Muscle of arm (tissue), 12 donors: Measurements from ENCODE around the gene SMYD2. TPM values are rescaled to one million over a fixed set of nuclear protein-coding genes. Genes with fewer than 3 reads are reported as not detected.
"Not testable (repeated sequence)": the region's sequence is repeated elsewhere in the genome, so short reads cannot be mapped to it uniquely, and the experiment has no call there.

Experiments used
- DNase-seq: peaks from one replicate; pipeline ENCODE4 v3.0.0-alpha.2; 2013
- polyA plus RNA-seq, 12 donors: library from polyadenylated mRNA; unstranded; fragments of 120-200 nt; gene quantifications; one replicate each; pipeline ENCODE4 v1.2.1, GENCODE V29; 2013; ENCODE audit not compliant: insufficient read length in 12 of 12

The SMYD2 gene
- polyA plus RNA-seq, 12 donors, result 64.3 to 124 (median 84.2) TPM; not detected in 1

DNA sequence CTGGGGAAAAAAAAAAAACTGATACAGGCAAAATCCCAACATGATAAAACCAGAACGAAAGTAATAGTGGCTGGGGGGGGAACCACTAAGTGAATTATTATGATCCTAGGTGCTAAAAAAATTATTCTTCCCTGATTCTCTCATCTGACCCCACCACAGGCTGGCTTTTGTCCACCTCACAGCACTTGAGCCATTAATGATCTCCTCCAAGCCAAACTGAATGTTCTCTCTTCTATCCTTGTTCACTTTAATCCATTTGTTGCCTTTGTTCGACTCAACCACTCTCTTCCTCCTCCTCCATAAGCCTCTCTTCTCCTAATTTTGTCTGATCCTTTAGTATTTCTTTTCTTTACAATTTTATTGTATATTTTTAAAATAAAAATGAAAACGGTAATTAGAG is 16.0 kb upstream of the SMYD2 start:
- no peak for DNase-seq

DNA sequence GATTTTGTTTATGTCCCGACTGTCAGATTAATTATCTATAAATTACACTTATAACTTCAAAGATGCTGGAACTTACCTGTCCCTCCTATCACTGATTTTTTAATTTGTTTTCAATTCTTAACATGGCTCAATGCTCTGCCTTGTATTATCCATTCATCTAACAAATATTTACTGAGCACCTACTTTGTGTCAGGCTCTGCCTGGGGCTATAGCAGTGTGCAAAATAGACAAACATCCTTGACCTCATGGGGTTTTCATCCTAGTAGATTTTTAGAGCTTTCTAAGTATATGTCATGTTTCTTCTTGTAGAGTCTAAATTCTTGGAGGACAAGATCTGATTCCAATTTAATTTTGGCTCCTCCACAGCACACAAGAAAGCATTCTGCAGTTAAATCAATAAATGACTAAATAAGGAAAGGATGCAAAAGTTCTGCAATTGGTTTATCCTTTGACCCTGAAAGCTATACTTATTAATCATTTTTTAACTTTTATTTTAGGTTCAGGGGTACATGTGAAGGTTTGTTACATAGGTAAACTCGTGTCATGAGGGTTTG is 10.8 kb upstream of the SMYD2 start:
- peak; percentile 25 for DNase-seq

DNA sequence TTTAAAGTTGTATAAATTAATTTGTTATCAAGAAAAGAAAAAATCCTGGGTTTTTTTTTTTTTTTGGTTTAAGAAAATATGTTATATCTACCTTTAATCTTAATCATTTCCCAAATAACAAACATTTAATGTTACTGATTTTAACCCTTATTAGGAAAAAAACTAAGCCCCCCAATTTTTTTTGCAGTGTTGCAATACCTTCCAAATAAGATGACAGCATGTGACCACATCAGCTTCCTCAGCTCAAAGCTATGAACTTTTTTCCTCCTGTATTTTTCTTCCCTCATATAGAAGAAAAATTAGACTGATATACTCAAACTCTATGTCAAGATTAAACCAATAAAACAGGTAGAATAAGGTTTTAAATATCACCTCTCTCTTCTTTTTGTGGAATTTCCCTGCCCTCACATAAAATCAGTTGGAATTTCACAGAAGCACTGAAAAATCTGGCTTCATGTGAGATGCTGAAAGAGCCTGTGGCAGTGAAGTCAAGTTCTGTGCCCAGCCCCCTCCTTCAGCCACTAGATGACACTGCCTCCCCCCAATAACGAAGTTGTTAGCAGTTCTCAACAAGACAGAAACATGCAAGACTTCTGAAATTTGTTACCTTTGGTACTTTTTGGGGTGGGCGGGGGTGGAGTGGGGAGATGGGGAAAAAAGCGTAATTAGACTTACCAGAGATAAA is 9.6 kb upstream of the SMYD2 start:
- DNase-seq, result no peak

DNA sequence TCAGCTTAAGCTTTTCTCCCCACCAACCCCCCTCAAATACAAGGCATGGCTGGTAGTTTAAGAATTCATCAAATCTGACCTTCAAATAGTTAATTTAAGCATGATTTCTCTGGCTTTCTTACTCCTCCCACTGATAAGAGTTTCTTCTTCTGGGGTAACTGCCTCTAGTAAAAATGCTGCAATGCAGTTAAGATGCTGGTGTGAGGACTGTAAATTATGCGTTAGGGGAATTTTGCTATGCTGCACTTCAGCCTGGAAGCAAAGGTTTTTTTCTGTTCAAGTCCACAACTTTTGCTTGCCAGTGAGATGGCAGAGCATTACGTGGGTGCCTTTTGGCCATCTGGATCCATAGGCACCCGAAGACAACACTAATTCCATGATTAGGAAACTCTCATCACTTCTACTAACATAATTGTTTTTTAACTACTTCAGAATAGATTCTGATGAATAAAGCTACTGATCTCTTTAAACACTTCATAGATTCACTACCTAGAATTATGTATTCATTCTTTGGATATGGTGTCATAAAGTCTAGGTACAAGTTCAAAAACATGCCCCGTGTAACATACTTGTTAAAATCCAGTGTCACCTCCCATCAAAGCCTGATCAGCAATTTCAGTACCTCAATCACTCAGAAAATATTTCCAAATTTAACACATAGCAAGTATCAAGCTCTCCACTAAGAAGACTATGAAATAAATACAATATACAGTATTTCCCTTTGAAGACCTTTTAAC is 8.8 kb upstream of the SMYD2 start:
- no peak for DNase-seq

DNA sequence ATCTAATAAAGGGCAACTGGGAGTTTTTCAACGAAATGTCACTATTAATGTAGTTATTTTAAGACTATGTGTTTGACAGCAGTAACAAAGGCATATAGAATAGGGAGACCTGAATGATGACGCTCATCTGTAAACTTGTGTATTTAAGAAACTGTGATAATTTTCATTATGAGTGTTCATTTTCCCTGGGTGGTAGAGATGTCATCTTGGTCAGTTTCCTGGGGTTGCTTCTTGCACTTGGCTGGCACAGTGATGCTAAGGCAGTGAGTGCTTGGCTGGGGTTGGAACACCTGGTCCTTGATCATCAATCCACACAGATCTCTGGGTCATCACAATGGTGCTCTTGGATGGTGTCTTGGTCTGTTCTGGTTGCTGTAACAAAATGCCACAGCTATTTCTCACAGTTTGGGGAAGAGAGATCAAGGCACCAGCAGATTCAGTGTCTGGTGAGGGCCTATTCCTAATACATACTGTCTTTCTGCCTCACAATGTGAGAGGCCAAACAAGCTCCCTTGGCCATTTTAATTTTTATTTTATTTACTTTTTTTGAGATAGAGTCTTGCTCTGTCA is 7.9 kb upstream of the SMYD2 start:
- DNase-seq, result no peak

DNA sequence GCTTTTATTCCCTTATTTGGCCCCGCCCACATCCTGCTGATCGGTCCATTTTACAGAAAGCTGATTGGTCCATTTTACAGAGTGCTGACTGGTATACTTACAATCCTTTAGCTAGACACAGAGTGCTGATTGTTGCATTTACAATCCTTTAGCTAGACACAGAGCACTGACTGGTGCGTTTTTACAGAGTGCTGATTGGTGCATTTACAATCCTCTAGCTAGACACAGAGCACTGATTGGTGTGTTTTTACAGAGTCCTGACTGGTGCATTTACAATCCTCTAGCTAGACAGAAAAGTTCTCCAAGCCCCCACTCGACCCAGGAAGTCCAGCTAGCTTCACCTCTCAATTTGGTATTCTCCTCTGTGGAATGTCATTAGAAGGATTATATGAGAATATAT is 5.3 kb upstream of the SMYD2 start:
- DNase-seq, result not testable (repeated sequence)

DNA sequence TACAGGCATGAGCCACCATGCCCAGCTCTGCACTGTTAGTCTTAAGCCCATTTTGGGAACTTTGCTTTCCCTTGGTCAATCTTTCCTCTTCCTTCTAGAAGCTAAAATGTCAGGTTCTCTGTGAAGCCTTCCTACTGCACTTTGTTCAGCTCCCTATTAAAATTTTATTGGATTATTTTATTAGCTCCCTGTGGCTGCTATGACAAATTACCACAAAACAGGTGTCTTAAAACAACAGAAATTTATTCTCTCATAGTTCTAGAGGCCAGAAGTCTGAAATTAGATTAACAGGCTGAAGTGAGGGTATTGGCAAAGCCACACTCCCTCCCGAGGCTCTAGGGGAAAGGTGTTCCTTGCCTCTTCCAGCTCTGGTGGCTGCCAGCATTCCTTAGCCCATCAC is 4.2 kb upstream of the SMYD2 start:
- DNase-seq, result no peak

DNA sequence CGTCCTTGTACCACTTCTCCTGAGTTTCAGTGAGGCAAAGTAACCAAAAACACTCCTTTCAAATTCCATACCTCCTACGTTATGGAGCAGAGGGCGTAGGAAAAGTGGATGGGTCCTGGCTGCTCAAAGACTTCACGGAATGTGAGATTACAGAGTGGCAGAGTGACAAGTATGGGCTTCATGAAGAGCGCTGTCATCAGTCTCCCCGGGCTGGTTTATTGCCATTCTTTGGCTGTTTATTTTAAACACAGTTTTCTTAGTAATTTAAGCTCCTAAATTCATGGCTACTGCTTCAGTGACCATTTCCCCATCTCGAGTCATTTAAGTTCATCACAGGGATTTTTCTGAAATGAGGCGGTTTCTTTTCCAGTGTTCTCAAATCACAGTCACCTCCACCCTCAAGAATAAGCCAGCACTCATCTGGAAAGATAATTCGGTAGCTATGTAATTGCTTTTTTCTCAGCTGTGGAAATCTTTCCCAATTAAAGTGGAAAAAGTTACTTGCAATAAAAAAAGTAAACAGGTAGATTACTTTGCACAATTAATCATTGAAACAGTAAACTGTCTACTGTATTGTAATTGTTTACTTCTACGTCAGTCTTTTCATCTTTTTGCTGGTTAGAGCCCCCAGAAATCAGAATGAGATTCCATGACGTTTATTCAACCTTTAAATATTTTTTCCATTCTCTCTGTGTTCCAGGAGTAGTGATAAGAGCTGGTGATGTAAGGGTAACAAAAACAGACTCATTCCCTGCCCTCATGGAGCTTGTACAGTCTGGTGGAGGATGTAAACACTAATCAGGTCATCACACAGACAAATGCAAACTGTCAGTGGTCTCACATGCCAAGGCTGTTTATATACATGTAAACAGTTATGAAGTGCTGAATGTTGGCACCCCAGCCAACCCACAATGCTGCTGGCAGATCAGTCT is 3.0 kb upstream of the SMYD2 start:
- DNase-seq, result no peak

DNA sequence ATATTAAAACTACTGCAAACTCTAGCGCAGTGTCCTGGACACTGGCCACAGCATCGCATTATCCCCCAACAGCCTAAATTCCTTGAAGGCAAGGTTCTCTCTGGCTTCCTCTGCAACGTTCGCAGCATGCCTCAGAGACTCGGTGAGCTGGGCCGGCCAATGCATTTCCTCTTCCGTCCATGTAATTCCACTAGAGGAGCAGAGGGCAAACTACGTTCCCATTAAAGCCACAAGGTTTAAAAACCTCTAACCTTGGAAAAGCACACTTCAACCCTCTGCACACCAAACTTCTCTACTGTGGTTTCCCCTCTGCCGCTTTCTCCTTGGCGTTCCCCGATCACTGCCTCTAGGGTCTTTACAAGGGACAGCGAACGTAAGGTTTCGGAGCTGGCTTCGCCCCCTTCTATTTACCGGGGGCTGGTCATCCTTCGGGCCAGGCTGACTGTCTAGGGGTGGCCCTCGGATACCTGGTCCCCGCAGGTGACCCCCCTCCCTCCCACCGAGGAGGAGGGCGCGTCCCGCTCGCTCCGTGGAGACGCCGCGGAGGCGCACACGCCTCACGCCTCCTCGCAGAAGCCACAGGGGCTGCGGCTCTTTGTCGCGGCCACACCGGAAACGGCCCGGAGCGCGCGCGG is 456 bp upstream of the SMYD2 start:
- DNase-seq, result peak; percentile 50

DNA sequence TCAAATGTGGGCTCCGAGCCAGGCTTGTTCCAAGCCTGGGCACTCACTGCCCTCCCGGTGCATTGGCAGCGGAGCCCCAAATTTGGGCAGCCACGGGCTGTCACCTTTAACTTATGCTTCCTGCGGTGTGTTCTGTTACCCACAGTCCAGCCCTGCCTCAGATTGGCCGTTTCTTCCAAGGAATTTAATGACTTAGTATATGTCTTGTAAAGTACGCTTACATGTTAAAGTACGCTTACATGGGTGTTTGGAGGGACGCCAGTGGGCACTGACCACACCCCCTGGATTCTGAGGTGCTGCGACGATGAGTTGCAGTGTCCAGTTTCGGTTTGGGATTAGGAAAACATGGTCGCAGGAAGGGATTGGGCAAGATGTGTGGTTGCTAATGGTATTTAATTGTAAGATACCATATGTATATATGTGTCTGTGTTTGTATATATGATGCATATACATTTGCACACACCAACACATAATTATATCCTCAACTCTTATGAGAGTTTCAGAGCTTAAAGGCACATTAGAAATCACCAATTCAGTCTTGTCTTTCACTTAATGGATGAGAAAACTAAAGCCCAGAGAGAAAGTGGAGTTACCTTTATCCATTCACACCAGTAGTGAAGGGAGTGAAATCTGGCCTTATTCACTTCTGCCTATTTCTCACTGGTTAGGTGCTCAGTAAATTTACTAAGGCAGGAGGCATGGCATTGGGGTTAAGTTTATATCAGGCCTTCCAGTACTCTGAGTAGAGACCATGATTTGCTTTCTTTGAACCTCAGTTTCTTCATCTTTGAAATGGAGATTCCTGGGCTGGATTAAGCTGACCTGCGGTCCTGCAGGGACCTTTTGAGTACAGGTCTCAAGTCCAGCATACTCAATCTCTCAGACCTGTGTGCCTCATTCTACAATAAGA is 1.0 kb downstream of the SMYD2 start:
- DNase-seq, result no peak

DNA sequence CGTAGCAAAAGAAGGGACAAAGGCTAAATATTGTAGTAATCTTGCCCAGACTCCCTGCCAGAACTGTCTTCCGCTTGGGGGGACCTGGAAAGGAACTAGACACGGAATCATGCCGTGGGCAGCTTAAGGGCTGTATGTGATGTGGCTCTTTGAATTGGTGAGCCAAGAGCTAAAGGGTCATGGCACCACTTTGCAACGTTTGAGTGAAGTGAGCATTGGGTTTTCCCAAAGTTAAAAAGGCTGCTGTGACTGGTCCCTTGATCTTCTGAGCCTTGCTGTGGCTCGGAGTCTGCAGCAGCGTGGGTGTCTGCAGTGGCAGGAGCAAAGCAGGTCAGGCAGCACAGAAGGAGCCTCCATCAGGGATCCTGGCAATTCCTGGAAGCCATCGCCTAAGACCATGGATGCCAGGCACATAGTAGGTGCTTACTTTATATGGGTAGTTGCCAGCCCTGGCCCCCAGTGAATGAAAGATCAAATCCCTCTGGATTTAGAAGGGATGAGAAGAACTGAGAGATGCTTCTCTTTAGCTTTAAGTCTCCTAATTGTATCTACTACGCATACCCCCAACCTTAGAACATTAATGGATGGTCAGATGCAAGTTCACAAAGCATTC is 1.8 kb downstream of the SMYD2 start:
- no peak for DNase-seq

DNA sequence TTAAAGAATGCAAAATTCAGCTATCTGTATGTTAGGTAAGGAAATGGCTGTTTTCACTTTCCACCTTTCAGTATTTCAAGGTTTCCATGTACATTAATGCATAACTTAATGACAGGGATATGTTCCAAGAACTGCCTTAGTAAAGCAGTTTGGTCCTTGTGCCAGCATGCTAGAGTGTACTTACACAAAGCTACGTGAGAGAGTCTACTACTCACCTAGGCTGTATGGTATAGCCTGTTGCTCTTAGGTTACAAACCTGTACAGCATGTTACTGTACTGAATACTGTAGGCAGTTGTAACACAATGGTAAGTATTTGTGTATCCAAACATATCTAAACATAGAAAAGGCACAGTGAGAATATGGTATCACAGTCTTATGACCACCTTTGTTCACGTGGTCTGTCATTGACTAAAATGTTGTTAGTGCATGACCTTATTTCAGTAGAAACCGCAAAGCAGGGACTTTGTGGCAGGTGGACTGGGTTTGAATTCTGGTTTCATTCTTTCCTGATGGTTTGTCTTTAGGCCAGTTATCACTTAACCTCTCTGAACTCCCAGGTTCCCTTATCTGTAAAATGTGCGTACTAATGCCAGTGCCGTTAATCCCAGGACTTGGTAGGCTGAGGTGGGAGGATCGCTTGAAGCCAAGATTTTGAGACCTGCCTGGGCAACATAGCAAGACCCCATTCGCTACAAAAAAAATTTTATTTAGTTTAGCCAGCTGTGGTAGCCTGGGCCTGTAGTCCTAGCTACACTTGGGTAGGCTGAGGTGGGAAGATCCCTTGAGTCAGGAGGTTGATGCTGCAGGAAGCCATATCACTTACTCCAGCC is 4.9 kb downstream of the SMYD2 start:
- no peak for DNase-seq

DNA sequence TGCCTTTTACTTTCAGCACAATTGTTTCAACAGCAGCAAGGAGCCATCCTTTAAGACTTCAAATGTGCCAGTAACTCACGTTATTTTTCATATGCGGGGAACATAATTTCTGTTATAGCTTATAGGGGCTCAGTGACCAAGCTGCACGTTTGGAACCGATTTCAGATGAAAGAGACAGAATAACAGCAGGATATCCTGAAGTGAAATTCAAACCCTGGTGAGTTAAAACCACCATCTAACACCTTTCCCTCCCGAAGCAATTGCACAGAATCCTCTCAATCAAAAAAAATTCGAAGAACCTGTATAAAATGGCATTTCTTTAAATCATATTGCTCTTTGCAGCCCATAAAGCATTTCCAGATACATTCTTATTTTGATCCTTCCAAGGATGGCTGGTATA is 6.9 kb downstream of the SMYD2 start:
- no peak for DNase-seq

DNA sequence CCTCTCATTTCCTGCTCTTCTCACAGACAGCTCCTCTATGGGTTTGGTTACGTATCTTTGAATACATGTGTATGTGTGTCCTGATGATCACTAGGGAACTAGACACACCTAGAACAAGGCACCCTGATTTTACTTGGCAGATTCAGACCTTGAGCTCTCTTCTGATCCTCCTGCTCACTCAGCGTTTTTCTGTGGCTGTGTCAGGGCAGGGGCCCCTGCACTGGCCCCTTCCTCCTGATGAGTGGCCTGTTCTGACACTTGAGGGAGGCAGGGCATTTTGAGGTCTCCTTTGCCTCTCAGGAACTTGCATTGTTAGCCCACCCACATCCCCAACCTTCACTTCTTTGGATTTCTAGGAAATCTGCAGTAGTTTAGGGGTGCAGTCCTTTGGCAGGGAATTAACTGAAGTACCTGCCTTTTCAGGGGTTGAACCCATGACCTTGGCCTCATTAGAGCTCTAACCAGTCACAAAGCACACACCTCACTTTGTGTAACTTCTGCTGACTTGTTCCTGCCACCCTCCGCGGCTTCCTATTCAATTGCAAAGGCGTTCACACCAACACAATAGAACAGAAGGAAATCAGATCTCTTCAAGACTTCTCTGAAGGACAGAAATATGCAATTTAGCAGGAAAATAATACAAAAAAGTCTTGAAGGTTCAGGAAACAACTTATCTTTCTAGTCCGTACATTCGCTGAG is 8.8 kb downstream of the SMYD2 start:
- no peak for DNase-seq

DNA sequence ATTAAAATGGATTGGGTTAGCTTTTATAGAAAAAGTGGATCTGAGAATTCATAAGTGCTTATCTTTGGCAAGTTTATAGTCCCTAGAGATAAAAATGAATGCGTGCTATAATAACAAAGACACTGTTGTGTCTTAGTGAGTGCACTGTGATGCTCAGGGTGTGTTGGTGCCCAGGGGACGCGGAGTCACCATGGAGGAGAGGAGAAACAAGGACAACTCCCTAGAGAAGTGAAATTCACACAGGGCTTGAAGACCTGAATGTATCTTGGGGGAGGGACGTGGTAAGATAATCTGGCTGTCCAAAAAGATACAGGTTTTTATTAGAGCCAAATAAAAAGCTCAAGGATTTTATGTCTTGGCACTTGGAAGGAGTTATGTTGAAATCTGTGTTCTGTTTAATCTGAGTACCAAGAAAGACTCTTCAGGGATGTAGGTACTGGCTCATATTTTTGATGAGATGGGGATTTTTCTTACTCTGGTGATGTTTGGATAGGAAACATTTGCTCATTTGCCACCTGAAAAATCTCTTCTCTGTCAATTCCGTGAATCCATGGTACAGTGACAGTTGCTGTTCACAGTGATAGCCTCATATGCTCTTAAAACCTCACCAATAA is 9.6 kb downstream of the SMYD2 start:
- DNase-seq, result no peak

DNA sequence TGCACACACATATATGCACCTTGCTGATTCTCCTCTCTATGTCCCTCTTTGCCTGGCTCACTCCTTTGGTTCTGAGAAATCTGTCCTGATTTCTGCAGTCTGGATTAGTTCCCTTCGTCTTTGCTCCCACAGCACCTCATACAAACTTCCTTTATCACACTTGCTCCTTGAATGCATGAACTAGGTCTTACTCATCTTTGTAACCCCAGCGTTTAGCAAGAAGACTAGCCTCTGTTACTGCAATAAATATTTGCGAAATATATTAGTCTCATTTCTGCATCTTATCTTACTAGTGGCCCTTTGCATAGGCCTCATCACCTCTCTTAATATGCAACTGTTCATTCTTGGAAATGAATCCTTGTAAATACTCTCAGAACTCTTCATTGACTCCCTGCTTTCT is 11.4 kb downstream of the SMYD2 start:
- DNase-seq, result no peak

DNA sequence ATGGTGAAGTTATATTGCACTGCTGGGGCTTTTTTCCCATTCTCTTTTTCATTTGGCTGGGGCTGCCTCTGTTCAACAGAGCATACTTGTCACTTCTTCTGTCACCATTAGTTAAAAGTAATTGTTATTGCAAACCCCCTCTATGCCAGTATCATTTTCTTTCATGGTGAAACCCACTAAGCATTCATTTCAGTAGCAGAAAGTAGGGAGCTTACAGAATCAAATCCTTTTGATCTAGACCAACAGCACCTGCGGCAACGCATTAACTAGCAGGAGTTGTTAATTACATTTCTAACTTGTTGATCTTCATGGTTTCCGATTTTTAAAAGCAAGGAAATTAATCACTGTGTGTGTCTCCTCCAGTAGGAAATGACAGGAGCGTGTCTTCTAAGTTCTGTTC is 15.0 kb downstream of the SMYD2 start:
- no peak for DNase-seq
